NCI-H1092 treated with DMSO at 0.1 percent for 48 hours (cell line): ENCODE results near the gene MED1.
A peak's percentile ranks its signal among the peaks of the same experiment; 100 is the strongest.
"Not testable (repeated sequence)": the region's sequence is repeated elsewhere in the genome, so short reads cannot be mapped to it uniquely, and the experiment has no call there.

Source experiments
- DNase-seq: peaks from one replicate; lab custom pipeline; 2025; lab: John Stamatoyannopoulos, UW

The MED1 gene

GRCh38 chr17:39450847-39451581, at the start of gene MED1:
Gene MED1, minus strand, starts transcription at chr17:39451263. Its CDS starts 201 bp downstream, at chr17:39451062.
- DNase-seq, result peak; percentile 99

- not testable (repeated sequence) for DNase-seq
Observed at GRCh38 chr17:39496921-39497320, 45.9 kb upstream of the MED1 start.

- DNase-seq, result no peak
Observed at GRCh38 chr17:39487946-39488345, 36.9 kb upstream of the MED1 start.

- DNase-seq, result not testable (repeated sequence)
Observed at GRCh38 chr17:39487490-39487889, 36.4 kb upstream of the MED1 start.

GRCh38 chr17:39486242-39486641, 35.2 kb upstream of the MED1 start:
- no peak for DNase-seq

- no peak for DNase-seq
Observed at GRCh38 chr17:39485555-39485954, 34.5 kb upstream of the MED1 start.

GRCh38 chr17:39484178-39484577, 33.1 kb upstream of the MED1 start:
- no peak for DNase-seq

GRCh38 chr17:39483506-39483905, 32.4 kb upstream of the MED1 start:
- DNase-seq, result no peak

GRCh38 chr17:39479631-39480030, 28.6 kb upstream of the MED1 start:
- not testable (repeated sequence) for DNase-seq

GRCh38 chr17:39473310-39473709, 22.2 kb upstream of the MED1 start:
- DNase-seq, result no peak

GRCh38 chr17:39468610-39469009, 17.5 kb upstream of the MED1 start:
- DNase-seq, result not testable (repeated sequence)

- DNase-seq, result not testable (repeated sequence)
Observed at GRCh38 chr17:39464639-39465181, 13.6 kb upstream of the MED1 start.

- no peak for DNase-seq
Observed at GRCh38 chr17:39462631-39463375, 11.7 kb upstream of the MED1 start.

GRCh38 chr17:39461926-39462569, 11.0 kb upstream of the MED1 start:
- DNase-seq, result peak; percentile 34

- peak; percentile 99 for DNase-seq
Observed at GRCh38 chr17:39461113-39461925, 10.3 kb upstream of the MED1 start, which contains the start of gene CDK12. Gene CDK12, plus strand, starts transcription at chr17:39461486. Its CDS starts 586 bp downstream, at chr17:39462072.

GRCh38 chr17:39455919-39456318, 4.9 kb upstream of the MED1 start:
- DNase-seq, result no peak

GRCh38 chr17:39450051-39450450, 1.0 kb downstream of the MED1 start:
- DNase-seq, result no peak

GRCh38 chr17:39447561-39447960, 3.5 kb downstream of the MED1 start:
- no peak for DNase-seq

GRCh38 chr17:39443326-39443725, 7.7 kb downstream of the MED1 start:
- DNase-seq, result no peak

- not testable (repeated sequence) for DNase-seq
Observed at GRCh38 chr17:39439868-39440267, 11.2 kb downstream of the MED1 start.

- no peak for DNase-seq
Observed at GRCh38 chr17:39429600-39429999, 21.5 kb downstream of the MED1 start.

- DNase-seq, result no peak
Observed at GRCh38 chr17:39416141-39416540, 34.9 kb downstream of the MED1 start.
